Left ventricle myocardium superior (tissue), 1 donor: ENCODE data around the gene FAM43B. TPM values are rescaled to one million over a fixed set of nuclear protein-coding genes. Genes with fewer than 3 reads are reported as not detected.
A peak's percentile ranks its signal among the peaks of the same experiment; 100 is the strongest.

Experiments
- ATAC-seq: fragments of 200-7000 bp; cut with Tn5 transposase; one replicate; pipeline ENCODE4 v1.9.1; 2020; ENCODE audit warnings: mild to moderate bottlenecking, moderate library complexity
- DNase-seq: peaks from one replicate; pipeline ENCODE4 v3.0.0-alpha.2; 2020
- intact Hi-C: fragments of 100-400 bp; cut with micrococcal nuclease; formaldehyde crosslinking; loops from one replicate; pipeline ENCODE4 v1.11.0; 2022
- total RNA-seq: library from RNA; stranded (reverse); fragmentation: NEBNext Ultra II Directional; extraction: Animal tissue kit (Norgen Biotek cat#: 25700); gene quantifications from one replicate; pipeline ENCODE4 v1.2.1, GENCODE V29; 2021
- donor health status: DM: no; HTN: yes; CAD: no; lungs with severe emphysema.

The FAM43B gene
- total RNA-seq, 1 donor from 2014 or later: 2.5 TPM

GRCh38 chr1:20586953-20587660, 34.7 kb downstream of the FAM43B start:
- intact Hi-C loops: no loop called here
- DNase-seq: no peak
- ATAC-seq: peak; percentile 51

GRCh38 chr1:20587661-20588053, 35.3 kb downstream of the FAM43B start:
- ATAC-seq (peak; percentile 62), DNase-seq (no peak)
- intact Hi-C loops: no loop called here

DNA sequence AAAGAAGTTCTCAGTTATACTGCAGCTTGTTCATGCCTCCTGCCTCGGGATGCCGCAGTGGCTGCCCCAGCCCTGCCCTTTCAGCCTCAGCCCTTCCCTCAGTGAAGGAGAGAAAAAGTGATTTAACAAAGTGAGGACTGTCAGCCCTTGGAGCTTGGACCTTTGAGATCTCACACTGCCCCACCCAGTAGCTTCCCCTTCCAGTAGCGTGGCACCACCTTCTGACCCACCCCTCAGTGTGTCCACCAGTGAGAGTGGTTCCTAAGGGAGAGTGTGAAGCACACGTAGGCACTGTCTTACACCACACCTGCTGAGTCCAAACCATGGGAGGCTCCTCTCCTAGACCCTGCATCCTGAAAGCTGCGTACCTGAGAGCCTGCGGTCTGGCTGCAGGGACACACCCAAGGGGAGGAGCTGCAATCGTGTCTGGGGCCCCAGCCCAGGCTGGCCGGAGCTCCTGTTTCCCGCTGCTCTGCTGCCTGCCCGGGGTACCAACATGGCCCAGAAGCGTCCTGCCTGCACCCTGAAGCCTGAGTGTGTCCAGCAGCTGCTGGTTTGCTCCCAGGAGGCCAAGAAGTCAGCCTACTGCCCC, 36.4 kb downstream of the FAM43B start, which contains the start of gene CDA:
Gene CDA (plus strand): TSS at position 464 of the 592 bp plus-strand sequence. CDS start 33 bp downstream, at position 497.
- intact Hi-C loops: no loop called here
- ATAC-seq (peak; percentile 33), DNase-seq (no peak)

GRCh38 chr1:20589331-20590278, 37.2 kb downstream of the FAM43B start:
- DNase-seq (peak; percentile 66), ATAC-seq (peak; percentile 78)
- intact Hi-C loops: no loop called here

DNA sequence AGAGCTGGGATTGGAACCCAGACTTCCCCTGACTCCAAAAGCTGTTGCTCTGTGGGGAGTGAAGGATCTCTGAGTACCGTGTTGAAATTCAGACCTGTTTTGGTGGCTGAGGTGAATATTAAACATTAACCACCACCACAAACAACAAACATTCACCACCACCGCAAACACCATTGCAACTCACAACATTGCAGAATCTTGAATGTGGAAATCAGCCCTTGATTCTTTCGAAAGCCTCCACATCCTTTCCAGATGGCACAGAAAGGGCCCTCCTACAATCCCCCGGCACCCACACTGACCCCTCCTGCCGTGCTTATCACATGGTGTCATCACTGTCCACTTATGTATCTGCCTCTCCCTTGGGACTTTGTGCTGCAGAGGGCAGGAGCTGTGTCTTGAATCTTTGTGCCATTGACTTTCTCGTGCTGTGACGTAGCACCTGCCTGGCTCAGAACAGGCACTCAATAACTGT, 38.0 kb downstream of the FAM43B start:
- ATAC-seq: peak; percentile 24
- no peak for DNase-seq
- intact Hi-C loops: no loop called here

DNA sequence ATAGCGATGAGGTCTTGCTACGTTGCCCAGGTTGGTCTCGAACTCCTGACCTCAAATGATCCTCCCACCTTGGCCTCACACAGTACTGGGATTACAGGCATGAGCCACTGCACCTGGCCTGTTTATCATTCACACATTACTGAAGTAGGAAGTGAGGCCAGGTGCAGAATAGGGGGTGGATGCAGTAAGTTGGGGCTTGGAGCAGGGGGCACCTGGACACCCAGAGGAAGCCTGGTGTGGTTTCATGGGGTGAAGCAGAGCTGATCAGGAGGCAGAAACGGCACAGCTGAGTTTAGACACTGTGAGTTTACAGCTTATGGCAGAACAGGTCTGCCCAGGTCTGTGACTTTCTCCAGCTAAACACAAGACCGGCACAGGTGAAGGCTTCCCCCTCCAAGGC, 41.4 kb downstream of the FAM43B start:
- DNase-seq: no peak
- intact Hi-C loops: no loop called here
- ATAC-seq: no peak

- no peak for DNase-seq
- no peak for ATAC-seq
- intact Hi-C loops: no loop called here
Measured at GRCh38 chr1:20594746-20595145, 42.4 kb downstream of the FAM43B start.

DNA sequence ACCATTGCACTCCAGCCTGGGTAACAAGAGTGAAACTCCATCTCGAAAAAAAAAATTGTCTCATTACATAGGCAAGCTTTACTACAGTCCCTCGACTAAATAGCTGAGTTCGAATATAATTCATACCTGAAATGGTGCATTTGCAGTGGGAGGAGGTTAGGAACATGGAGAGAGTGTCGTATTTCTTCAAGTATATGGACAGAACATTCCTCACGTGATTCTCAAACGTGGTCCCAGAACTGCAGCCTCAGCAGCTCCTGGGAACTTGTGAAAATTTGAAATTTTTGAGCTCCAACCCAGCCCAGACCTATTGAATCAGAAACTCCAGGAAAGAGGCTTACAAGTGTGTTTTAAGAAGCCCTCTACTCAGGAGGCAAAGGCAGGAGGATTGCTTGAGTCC, 43.7 kb downstream of the FAM43B start:
- no peak for ATAC-seq
- intact Hi-C loops: no loop called here

DNA sequence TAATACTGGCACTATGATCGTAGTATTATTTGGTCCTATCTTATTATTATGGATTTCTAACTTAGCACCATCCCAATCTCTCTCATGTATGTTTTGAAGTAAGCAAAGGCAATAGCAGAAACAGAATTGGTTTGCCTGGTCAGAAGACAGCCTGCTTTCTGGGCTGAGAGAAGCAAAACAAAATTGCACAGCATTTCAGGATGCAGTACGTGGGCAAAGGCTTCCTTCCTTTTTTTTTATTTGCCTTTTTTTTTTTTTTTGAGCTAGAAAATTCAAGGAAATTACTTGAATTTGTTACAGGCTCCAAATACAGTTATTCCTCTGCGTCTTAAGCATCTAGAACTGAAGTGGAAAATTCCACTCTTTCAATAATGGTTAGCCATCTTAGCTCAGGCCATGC, 45.3 kb downstream of the FAM43B start:
- ATAC-seq (no peak), DNase-seq (no peak)
- intact Hi-C loops: no loop called here

More for the DNA sequence above, 43.7 kb downstream of the FAM43B start:
- no peak for DNase-seq

DNA sequence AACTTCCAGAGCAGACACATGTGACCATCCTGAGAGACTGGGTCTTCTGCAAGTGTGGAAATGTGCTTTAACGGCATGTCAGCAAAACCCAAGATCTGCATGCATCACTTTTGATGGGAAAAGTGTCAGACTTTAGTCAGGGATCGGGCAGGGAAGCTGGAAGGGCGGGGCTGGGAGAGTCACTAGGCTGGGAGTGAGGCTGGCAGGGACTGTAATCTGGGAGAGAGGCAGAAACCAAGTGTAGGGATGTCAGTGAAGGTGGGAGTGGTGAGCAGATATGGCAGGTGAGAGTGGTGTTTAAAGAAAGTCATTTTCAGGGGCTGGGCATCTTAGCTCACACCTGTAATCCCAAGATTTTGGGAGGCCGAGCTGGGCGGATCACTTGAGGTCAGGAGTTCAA, 47.8 kb downstream of the FAM43B start:
- DNase-seq (no peak), ATAC-seq (no peak)
- intact Hi-C loops: no loop called here

DNA sequence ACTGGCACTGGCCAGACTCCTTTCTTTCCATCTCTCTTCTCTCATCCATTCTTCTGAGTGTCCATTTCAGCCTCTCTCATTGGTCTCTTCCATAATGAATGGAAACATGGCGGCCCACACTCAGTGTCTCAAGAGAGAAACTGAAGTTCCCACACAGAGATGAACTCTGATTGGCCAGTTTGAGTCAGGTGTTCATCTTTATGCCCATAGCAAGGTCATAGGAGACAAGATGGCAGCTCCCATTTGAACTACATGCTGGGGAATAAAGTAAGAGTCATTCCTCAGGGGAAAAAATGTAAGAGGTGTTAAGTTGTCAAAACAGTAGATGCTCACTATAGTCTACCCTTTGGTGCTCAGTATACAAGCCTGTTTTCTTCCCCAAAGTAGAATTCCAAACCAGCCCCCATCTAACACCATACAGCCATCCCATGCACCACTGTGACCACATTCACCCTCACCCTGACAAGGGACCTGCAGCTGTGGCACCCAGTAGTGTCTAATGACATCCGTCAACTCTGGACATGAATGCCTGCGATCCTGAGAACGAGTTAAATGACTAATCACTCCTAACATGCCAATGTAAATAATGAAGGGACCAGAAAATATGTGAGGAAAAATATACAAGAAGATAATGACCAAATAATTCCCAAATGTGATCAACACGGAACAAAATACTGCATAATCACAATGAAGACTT, 48.9 kb downstream of the FAM43B start:
- DNase-seq (no peak), ATAC-seq (no peak)
- intact Hi-C loops: no loop called here

DNA sequence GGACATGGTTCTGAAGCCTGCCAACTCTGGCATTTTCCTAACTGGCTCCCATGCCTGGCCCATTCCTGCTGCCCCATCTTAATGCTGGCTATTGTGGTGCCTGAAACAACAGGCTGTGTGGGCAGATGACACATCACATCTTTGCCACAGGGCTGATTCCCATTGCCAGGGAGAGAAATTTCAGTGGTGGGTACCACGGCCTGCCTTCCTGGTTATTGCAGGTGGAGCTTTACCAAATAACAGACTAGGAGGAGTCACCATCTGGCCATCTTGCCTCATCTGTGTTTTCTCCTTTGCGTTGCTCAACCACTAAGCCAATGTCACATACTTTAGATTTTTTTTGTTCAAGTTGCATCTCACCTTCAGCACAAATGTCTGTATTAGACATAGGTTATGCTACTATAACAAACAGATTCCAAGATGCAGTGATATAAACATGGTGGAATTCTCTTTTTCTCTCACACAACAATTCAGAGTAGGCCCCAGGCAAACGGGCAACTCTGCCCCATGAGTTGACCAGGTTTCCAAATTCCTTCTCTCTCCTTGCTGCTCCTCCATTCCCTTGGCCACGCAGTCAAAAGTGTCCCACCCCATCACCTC, 50.6 kb downstream of the FAM43B start:
- DNase-seq: no peak
- intact Hi-C loops: no loop called here
- no peak for ATAC-seq

GRCh38 chr1:20603504-20604464, 51.4 kb downstream of the FAM43B start:
- intact Hi-C loops: no loop called here
- DNase-seq (no peak), ATAC-seq (no peak)

Other genes starting within 250 kb of the FAM43B start
- 9.9 TPM for gene CAMK2N1, start 66.4 kb upstream of the FAM43B start, total RNA-seq
- gene MUL1, start 44.4 kb upstream of the FAM43B start, total RNA-seq: 45.0 TPM
- gene CDA, start 36.5 kb downstream of the FAM43B start, total RNA-seq: 2.9 TPM
- gene PINK1, start 80.9 kb downstream of the FAM43B start, total RNA-seq: 261 TPM
- 135 TPM for gene DDOST, start 108.8 kb downstream of the FAM43B start, total RNA-seq
- gene KIF17, start 165.4 kb downstream of the FAM43B start, total RNA-seq: 3.5 TPM
- gene SH2D5, start 180.1 kb downstream of the FAM43B start, total RNA-seq: not detected
- 121 TPM for gene HP1BP3, start 234.7 kb downstream of the FAM43B start, total RNA-seq